ENCODE data around the gene C3orf52.

The C3orf52 gene

DNA sequence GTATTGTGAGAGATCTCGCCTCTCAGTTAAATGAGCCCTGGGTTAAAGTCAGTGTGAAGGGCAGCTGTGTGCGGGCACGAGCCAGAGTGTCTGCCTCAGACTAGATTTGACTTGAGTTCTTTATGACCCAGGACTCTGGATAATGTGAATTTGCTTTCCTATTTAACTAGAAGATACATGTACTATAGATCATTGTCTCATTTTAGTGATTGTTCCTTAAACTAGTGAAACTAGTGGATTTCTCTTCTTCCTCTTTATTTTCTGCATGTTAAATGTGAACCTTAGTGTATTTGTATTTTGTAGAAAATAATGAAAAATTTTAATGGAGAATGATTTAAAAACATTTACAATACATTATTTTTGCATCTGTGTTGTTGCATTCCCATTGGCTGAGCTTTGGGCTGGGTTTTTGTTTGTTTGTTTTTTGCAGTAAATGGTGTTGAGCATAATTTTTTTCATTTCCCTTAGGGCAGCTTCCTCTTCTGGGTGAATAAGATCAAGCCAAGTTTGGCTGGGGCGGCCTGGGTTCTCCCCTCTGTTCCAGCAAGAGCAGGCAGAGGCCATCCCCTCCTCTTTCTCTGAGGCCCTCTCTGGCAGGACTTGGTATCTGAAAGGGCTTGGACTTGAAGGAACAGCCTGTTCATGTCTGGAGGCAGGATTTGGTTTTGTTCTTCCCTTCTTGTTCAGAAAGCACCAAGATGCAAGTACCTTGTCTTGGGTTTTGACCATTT lies 31.8 kb downstream of the C3orf52 start:
- no peak for DNase-seq (ENCODE audit: low read depth in 2 of 2, low spot score in 1 of 2)

DNA sequence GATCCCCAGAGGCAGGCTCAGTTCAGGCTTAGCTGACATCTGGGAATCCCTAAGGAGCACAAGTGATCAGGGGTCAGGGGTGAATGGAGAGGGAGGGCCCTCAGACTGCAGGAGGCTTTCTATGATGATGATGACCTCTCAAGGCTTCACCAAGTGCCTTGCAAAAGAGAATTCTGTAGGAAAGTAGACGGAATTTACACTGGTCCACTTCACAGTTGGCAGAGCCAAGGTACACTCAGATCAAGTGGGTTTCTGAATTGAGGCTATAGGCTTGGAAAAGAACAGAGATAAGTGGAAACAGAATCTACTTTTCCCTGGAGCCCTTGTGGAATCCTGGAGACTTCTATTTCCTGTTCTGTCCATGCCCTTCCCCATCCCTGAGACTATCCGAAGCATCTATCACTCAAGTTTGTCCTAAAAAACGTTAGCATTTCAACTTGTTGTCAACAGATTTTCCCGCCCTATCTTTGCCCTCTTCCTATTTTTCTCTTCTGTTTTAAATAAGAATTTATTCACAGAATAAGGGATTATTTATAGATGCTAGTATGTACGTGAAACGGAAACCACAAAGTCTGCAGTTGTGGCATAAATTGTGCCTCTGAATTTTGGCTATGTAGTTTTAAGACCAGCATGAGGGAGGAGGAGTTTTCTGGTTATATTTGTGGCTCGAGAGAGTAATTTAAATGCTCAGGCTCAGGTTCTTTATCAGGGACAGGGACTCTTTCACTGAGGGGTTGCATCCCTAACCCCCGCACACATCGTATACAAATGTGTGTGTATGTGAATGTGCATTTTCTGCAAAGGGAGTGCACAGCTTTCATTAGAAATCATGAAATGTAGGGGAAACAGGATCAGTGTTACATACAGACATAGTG lies 34.0 kb downstream of the C3orf52 start:
- DNase-seq (ENCODE audit: low read depth in 2 of 2, low spot score in 1 of 2): no peak

- DNase-seq (ENCODE audit: low read depth in 2 of 2, low spot score in 1 of 2): no peak
These were observed 35.7 kb downstream of the C3orf52 start for GRCh38 chr3:112121577-112122547.

GRCh38 chr3:112122870-112123269 lies 36.7 kb downstream of the C3orf52 start:
- no peak for DNase-seq (ENCODE audit: low read depth in 2 of 2, low spot score in 1 of 2)

DNA sequence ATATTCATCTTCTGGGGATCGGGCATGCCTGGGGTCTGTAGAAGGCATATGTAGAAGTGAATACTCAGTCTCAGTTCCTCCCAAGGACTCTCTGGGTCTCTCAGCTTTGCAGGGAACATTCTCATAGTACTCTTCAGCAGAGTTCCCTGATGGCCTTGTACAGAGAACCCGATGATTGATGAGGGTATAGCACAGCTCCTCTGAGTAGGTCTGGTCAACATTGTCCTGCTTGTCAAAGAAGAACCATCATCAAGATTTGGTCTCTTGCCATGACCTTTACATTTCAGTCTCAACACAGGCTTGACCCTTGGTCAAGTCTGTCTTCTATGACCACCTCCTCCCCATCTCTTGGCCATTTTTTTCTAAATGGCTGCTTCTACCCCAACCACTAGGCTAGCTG lies 37.4 kb downstream of the C3orf52 start:
- no peak for DNase-seq (ENCODE audit: low read depth in 2 of 2, low spot score in 1 of 2)

- no peak for DNase-seq (ENCODE audit: low read depth in 2 of 2, low spot score in 1 of 2)
These were observed 38.9 kb downstream of the C3orf52 start for GRCh38 chr3:112124907-112125607.

- no peak for DNase-seq (ENCODE audit: low read depth in 2 of 2, low spot score in 1 of 2)
These were observed 40.3 kb downstream of the C3orf52 start for GRCh38 chr3:112126511-112126911.

DNA sequence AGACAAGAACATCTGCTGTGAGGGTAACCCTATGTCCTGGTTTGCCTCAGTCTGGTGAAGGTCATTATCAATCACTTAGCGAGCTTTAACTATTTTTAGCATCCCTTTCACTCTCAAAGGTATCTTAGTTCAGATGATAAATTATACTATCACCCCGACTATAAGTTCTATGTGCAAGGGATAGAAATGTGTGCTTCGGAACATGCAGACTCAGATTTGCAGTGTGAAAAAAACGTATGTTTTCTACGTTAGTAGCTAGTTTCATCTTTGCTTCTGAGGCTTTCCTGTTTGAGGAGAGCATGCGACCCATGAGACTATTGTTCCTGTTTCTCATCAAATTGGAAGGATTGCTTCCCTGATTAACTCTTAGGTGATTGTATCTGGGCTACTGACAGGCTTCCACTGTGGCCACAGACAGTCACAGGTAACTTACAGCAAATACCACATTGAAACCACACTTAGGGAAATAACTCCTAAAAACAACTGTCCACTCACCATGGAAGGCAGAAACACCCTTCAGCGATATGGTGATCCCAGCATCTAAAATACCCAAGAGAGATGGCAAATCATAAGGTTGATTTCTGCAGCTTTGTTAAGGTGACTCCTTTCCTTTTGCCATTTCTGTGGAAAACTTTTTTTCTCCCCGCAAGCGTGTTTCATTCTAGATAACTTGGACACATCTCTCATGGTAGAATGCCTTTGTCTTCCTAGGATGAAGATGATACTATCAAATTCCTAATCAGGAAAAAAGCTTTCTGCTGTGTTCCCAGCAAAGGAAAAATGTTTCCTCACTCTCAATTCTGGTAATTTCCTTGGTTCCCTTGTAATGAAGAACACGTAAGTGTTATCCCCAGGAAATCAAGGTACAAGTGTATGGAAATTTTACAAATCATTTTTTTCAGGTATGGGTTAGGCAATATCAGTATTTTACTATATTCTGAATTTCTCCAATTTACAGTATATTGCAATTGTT lies 41.6 kb downstream of the C3orf52 start:
- no peak for DNase-seq (ENCODE audit: low read depth in 2 of 2, low spot score in 1 of 2)

DNA sequence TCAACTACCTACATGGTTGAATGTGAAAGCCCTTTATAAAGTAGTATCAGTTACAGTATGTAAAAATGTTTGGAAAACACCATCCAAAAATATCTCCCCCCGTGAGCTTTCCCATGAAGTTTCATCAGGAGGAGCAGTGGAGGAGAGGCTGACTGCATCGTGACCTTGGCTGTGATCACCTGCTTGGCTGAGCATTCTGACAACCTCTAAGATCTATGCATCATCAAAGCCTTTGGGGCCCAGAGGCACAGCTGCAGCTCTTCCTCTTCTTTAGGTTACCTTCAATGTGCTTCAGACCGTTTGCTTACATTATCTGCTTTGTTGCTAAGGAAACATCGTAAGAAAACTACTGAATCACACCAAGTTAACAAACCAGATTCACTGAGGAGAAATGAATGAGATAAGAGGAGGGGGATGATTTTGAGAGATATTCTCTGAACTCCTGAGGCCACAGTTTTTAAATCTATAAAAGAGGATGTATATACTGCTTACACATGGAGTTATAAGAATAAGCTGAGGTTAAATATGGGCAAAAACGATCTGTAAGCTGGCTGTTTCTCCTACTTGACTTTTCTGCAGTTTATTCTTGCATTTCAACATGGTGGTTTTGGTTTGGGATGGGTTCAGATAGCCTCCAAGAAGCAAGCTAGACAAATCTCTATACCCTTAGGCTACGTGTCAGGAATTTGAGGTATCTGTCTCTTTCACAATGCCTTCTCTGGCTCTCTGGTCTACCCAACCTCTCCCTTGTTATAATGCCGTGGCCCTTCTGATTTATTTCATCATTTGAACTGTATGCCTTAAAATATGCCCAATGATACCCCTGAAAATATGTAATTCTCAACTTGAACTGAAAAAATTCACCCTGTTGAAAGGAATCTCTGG lies 42.9 kb downstream of the C3orf52 start:
- DNase-seq (ENCODE audit: low read depth in 2 of 2, low spot score in 1 of 2): peak in 1 of 2 donors; percentile 18

- no peak for DNase-seq (ENCODE audit: low read depth in 2 of 2, low spot score in 1 of 2)
These were observed 43.9 kb downstream of the C3orf52 start for GRCh38 chr3:112129925-112130637.

DNA sequence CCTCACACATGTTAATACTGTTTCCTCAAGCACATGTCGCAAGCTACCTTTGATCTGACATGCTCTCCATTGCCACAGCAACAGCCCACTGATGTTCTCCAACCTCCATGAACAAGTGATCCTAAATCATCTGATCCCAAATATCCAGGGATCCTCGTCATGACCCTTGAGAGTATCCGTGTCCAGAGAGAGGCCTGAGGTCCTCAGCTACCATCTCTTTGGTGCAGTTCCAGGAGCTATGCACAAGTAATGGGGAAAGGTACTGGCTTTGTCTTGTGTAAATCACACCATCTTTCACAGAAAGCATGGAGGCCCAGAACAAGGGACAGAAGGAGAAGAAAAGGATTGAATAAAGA lies 44.4 kb downstream of the C3orf52 start:
- DNase-seq (ENCODE audit: low read depth in 2 of 2, low spot score in 1 of 2): no peak

GRCh38 chr3:112131111-112131510 lies 44.9 kb downstream of the C3orf52 start:
- DNase-seq (ENCODE audit: low read depth in 2 of 2, low spot score in 1 of 2): no peak

- DNase-seq (ENCODE audit: low read depth in 2 of 2, low spot score in 1 of 2): no peak
These were observed 45.9 kb downstream of the C3orf52 start for GRCh38 chr3:112132088-112132487.

GRCh38 chr3:112132554-112132953 lies 46.4 kb downstream of the C3orf52 start:
- DNase-seq (ENCODE audit: low read depth in 2 of 2, low spot score in 1 of 2): no peak

GRCh38 chr3:112132975-112133448 lies 46.8 kb downstream of the C3orf52 start, which contains the start of gene GCSAM:
Gene GCSAM, minus strand, starts transcription at chr3:112133248. Its CDS starts 128 bp downstream, at chr3:112133120.
- DNase-seq (ENCODE audit: low read depth in 2 of 2, low spot score in 1 of 2): peak in 1 of 2 donors; percentile 31

- DNase-seq (ENCODE audit: low read depth in 2 of 2, low spot score in 1 of 2): no peak
These were observed 47.6 kb downstream of the C3orf52 start for GRCh38 chr3:112133626-112134334.

Measured in stimulated activated CD8-positive, alpha-beta memory T cell treated with anti-CD3 and anti-CD28 coated beads, Interleukin-4, amount 100 ng/mL, for 4 hours (primary cell).